Parietal lobe (tissue), 2 donors: Measurements from ENCODE around the gene CADPS. TPM values are rescaled to one million over a fixed set of nuclear protein-coding genes. Genes with fewer than 3 reads are reported as not detected.

Source experiments
- small RNA-seq: library from RNA; depleted of rRNA; stranded (forward); fragments of <200 nt; gene quantifications from one replicate; pipeline ENCODE3, GENCODE V24; 2014; ENCODE audit warnings: low replicate concordance
- total RNA-seq: library from RNA; depleted of rRNA; stranded (reverse); fragments of >200 nt; gene quantifications from one replicate; pipeline ENCODE4 v1.2.3, GENCODE V29; 2014

Gene CADPS
- 418 TPM for total RNA-seq

GRCh38 chr3:62874711-62875557 is at the start of gene CADPS:
TSS of gene CADPS (minus strand) at chr3:62875416. CDS start at chr3:62875029, 387 bp downstream.

GRCh38 chr3:62373215-62373614 is 502.0 kb downstream of the CADPS start, which contains the start of gene FEZF2:
TSS of gene FEZF2 (minus strand) at chr3:62373550. CDS start at chr3:62372868, 682 bp downstream.

Small RNA genes lying within 50 kb of the gene (small RNA-seq; reads per million reads assigned to genes)
- not detected for gene RN7SL863P
- gene RNU6-139P: not detected
